Progenitor cell of endocrine pancreas (in vitro differentiated cells): ENCODE data around the gene NRBF2. TPM values are rescaled to one million over a fixed set of nuclear protein-coding genes. Genes with fewer than 3 reads are reported as not detected.

Experiments used
- DNase-seq: peaks from one replicate; pipeline ENCODE4 v3.0.0; 2021; ENCODE audit warnings: low spot score; ENCODE audit not compliant: unreplicated experiment
- H3K27ac Mint-ChIP-seq: 2 replicates; pipeline ENCODE4 v1.8.0; 2021; ENCODE audit warnings: mild to moderate bottlenecking, moderate library complexity, mixed read lengths
- H3K27me3 Mint-ChIP-seq: 2 replicates; pipeline ENCODE4 v1.8.0; 2021; ENCODE audit warnings: mixed read lengths
- H3K36me3 Mint-ChIP-seq: 2 replicates; pipeline ENCODE4 v1.8.0; 2022; ENCODE audit warnings: mixed read lengths; ENCODE audit not compliant: insufficient read depth
- H3K4me1 Mint-ChIP-seq: 2 replicates; pipeline ENCODE4 v1.8.0; 2021; ENCODE audit warnings: low read depth, mixed read lengths
- H3K4me3 Mint-ChIP-seq: 2 replicates; pipeline ENCODE4 v1.8.0; 2021; ENCODE audit warnings: low read depth, mild to moderate bottlenecking, moderate library complexity, mixed read lengths
- H3K9me3 Mint-ChIP-seq: 2 replicates; pipeline ENCODE4 v1.8.0; 2021; ENCODE audit warnings: low read depth, mixed read lengths
- CTCF ChIP-seq: fragments of 200-600 bp; sonication (generic); IDR thresholded peaks from one replicate; pipeline ENCODE4 v1.5.0; 2021; ENCODE audit warnings: antibody characterized with exemption, mild to moderate bottlenecking; ENCODE audit not compliant: unreplicated experiment
- total RNA-seq: library from RNA; stranded (reverse); gene quantifications from 2 replicates; pipeline ENCODE4 v1.2.1, GENCODE V29; 2021

The NRBF2 gene
- total RNA-seq, 1 donor from 2014 or later = 20.3 TPM

GRCh38 chr10:63115732-63116383 is 17.3 kb upstream of the NRBF2 start:
- DNase-seq = no peak
- H3K27ac Mint-ChIP-seq = no peak overlapping the region
- H3K4me3 Mint-ChIP-seq = no peak overlapping the region

GRCh38 chr10:63116452-63117072 is 16.6 kb upstream of the NRBF2 start:
- Mint-ChIP-seq H3K9me3 (no peaks in the 10 kb centered on the region), H3K4me1 (peaks cover 2% of the 10 kb centered on the region), H3K4me3 (no peak overlapping the region), H3K27ac (no peak overlapping the region), H3K27me3 (no peaks in the 10 kb centered on the region), H3K36me3 (no peaks in the 10 kb centered on the region)
- DNase-seq = no peak
- no peak for TF ChIP-seq CTCF

More at GRCh38 chr10:63115732-63116383, 17.3 kb upstream of the NRBF2 start:
- TF ChIP-seq CTCF = no peak
- H3K4me1 Mint-ChIP-seq = peaks cover 2% of the 10 kb centered on the region
- H3K9me3 Mint-ChIP-seq = no peaks in the 10 kb centered on the region
- no peaks in the 10 kb centered on the region for H3K36me3 Mint-ChIP-seq
- no peaks in the 10 kb centered on the region for H3K27me3 Mint-ChIP-seq

- no peak overlapping the region for H3K4me3 Mint-ChIP-seq
- TF ChIP-seq CTCF = no peak
- no peak for DNase-seq
- H3K27me3 Mint-ChIP-seq = no peaks in the 10 kb centered on the region
- H3K27ac Mint-ChIP-seq = no peak overlapping the region
- no peaks in the 10 kb centered on the region for H3K36me3 Mint-ChIP-seq
- H3K9me3 Mint-ChIP-seq = no peaks in the 10 kb centered on the region
- peaks cover 2% of the 10 kb centered on the region for H3K4me1 Mint-ChIP-seq
Observed at GRCh38 chr10:63119041-63119440, 14.1 kb upstream of the NRBF2 start.

- no peak for DNase-seq
- H3K4me1 Mint-ChIP-seq = peaks cover 2% of the 10 kb centered on the region
- H3K9me3 Mint-ChIP-seq = peaks cover 4% of the 10 kb centered on the region
- H3K27ac Mint-ChIP-seq = no peak overlapping the region
- H3K36me3 Mint-ChIP-seq = no peaks in the 10 kb centered on the region
- no peaks in the 10 kb centered on the region for H3K27me3 Mint-ChIP-seq
- no peak for TF ChIP-seq CTCF
- H3K4me3 Mint-ChIP-seq = no peak overlapping the region
Observed at GRCh38 chr10:63120554-63120953, 12.6 kb upstream of the NRBF2 start.

GRCh38 chr10:63123727-63124362 is 9.3 kb upstream of the NRBF2 start:
- TF ChIP-seq CTCF = no peak
- DNase-seq = no peak
- Mint-ChIP-seq H3K4me1 (no peaks in the 10 kb centered on the region), H3K36me3 (no peaks in the 10 kb centered on the region), H3K27me3 (no peaks in the 10 kb centered on the region), H3K4me3 (no peak overlapping the region), H3K9me3 (peaks cover 8% of the 10 kb centered on the region), H3K27ac (no peak overlapping the region)
